GM10266 (cell line): ENCODE results near the gene CASD1.
A peak's percentile ranks its signal among the peaks of the same experiment; 100 is the strongest.

Experiments used
- DNase-seq: peaks from one replicate; pipeline ENCODE4 v3.0.0; 2012; ENCODE audit errors: extremely low spot score
- CTCF ChIP-seq: IDR thresholded peaks from 2 replicates; pipeline ENCODE4 v1.5.1; 2012; ENCODE audit warnings: mild to moderate bottlenecking, low read depth; ENCODE audit not compliant: control insufficient read depth, insufficient read depth; ENCODE audit errors: missing control alignments

The CASD1 gene

GRCh38 chr7:94481279-94481678 lies 28.3 kb upstream of the CASD1 start:
- DNase-seq, result no peak
- no peak for TF ChIP-seq CTCF

- no peak for TF ChIP-seq CTCF
- DNase-seq, result no peak
Observed at GRCh38 chr7:94482796-94483195, 26.8 kb upstream of the CASD1 start.

- no peak for DNase-seq
- no peak for TF ChIP-seq CTCF
Observed at GRCh38 chr7:94483843-94484242, 25.8 kb upstream of the CASD1 start.

- DNase-seq, result no peak
- TF ChIP-seq CTCF, result no peak
Observed at GRCh38 chr7:94486216-94486615, 23.4 kb upstream of the CASD1 start.

GRCh38 chr7:94491410-94491809 lies 18.2 kb upstream of the CASD1 start:
- no peak for TF ChIP-seq CTCF
- no peak for DNase-seq

DNA sequence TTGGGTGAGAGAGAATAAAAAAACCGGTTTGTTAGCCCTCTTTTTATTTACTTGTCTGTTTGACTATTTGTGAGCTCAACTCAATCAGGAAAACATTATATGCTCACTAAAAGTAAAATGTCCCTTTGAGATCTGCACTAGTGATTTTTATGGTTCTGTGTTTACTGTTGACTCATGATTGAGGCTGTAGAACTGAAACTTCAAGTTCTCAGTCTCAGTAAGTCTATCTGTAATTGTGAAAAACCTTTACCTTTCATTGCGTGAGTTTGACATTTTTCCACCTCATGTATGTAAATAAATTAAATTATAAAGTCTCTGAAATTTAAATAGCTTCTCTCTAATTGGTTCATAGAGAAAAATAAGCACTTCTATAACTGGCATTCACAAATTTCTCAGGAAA lies 17.0 kb upstream of the CASD1 start:
- DNase-seq, result peak; percentile 31
- TF ChIP-seq CTCF, result no peak

GRCh38 chr7:94497874-94498670 lies 11.5 kb upstream of the CASD1 start:
- no peak for DNase-seq
- no peak for TF ChIP-seq CTCF
